Subcutaneous abdominal adipose tissue (tissue), 5 donors: ENCODE results near the gene HCN4.
A peak's percentile ranks its signal among the peaks of the same experiment; 100 is the strongest.
"Not testable (repeated sequence)": the region's sequence is repeated elsewhere in the genome, so short reads cannot be mapped to it uniquely, and the experiment has no call there.

Experiments
- H3K27ac ChIP-seq: one replicate; pipeline ENCODE4 v1.7.0; 2013; ENCODE audit warnings: low read depth, mild to moderate bottlenecking, inconsistent platforms, low read length, moderate library complexity
- H3K27me3 ChIP-seq, 5 donors: one replicate each; pipeline ENCODE4 v1.7.0; 2013; ENCODE audit warnings: low read length in 5 of 5, inconsistent platforms in 1 of 5; ENCODE audit not compliant: control insufficient read depth in 5 of 5, insufficient read depth in 4 of 5
- H3K36me3 ChIP-seq, 5 donors: one replicate each; pipeline ENCODE4 v1.7.0; 2013; ENCODE audit warnings: low read length in 5 of 5; ENCODE audit not compliant: control insufficient read depth in 5 of 5, insufficient read depth in 5 of 5
- H3K4me1 ChIP-seq, 5 donors: one replicate each; pipeline ENCODE4 v1.7.0; 2013; ENCODE audit warnings: low read length in 5 of 5, mild to moderate bottlenecking in 3 of 5, moderate library complexity in 1 of 5; ENCODE audit not compliant: control insufficient read depth in 5 of 5, insufficient read depth in 5 of 5
- H3K4me3 ChIP-seq, 5 donors: one replicate each; pipeline ENCODE4 v1.7.0; 2013; ENCODE audit warnings: low read length in 5 of 5, low read depth in 1 of 5
- H3K9ac ChIP-seq, 5 donors: one replicate each; pipeline ENCODE4 v1.7.0; 2013; ENCODE audit warnings: low read length in 5 of 5, mild to moderate bottlenecking in 4 of 5, moderate library complexity in 3 of 5
- H3K9me3 ChIP-seq, 5 donors: one replicate each; pipeline ENCODE4 v1.7.0; 2013; ENCODE audit warnings: low read length in 5 of 5; ENCODE audit not compliant: control insufficient read depth in 5 of 5
- donor health status: healthy.
- donor health status: healthy.
- donor health status: healthy.
- donor health status: healthy.
- donor health status: healthy.

Gene HCN4

DNA sequence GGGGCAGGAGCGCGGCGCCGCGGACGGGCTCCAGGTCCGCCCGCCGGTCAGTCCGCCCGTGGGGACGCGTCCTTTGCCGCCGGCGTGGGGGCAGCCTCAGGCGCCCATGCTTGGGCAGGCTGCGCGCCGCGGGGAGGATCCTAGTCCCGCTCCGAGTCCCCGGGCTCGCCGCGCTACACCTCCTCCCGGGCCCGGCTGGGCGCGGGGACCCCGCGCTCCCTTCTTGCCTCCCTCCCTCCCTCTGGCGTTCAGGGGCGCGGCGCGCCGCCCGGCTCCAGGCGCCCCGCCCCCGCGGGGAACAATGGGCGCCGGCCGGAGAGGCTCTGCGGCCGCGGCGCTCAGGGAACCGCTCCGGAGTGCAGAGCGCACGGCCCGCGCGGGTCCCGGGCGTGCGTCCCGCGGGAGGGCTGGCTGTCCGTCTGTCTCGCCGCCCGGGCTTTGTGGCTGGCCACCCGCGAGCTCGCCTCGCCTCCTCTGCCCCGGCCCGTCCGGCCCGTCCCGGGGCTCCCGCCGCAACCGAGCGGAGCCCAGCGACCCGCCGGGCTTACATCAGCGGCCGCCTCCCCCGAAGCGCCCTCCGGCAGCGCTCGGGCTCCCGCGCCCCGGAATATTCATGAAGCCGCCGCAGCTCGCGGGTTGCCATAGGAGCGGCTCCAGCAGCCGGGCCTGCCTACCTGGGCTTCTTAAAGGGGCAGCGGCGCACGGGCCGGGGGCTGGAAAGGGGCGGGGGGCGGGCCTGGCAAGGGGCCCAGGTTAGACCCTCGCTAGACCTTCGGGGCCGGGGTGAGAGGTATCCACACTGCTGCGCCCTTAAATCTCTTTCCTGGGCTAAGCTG is at the start of gene HCN4:
HCN4 (minus strand) TSS at position 658 of the 836 bp plus-strand sequence. CDS start 688 bp downstream, outside the sequence.
- no peak within 1 kb of the TSS for H3K27ac ChIP-seq

DNA sequence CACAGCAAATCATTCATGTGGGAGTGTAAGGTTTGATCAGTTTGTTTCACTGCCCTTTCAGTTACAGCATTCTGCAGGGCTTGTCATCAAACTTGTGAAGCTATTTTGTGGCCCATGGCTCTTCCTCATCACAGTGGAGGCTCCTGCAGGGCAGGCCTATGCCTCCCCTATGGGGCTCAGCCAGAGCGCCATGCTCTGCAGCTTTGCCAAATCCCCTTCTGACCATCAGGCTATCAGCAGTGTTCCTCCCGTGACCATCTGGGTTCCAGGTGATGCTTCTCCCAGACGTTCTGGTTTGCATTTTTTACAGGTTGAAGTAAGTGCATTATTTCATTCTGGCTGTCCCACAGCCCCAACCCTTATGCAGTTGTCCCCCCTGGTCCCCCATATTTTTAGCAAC is 46.1 kb upstream of the HCN4 start:
- no peak overlapping the region for H3K4me3 ChIP-seq
- no peaks in the 10 kb centered on the region for H3K4me1 ChIP-seq
- no peaks in the 10 kb centered on the region for H3K9me3 ChIP-seq
- peaks cover 0 to 6% (median 0%) of the 10 kb centered on the region in 5 donors for H3K27me3 ChIP-seq
- H3K9ac ChIP-seq = no peak overlapping the region
- H3K36me3 ChIP-seq = no peaks in the 10 kb centered on the region
- H3K27ac ChIP-seq = no peak overlapping the region

More for the DNA sequence above, at the start of gene HCN4:
- Histone ChIP-seq H3K9me3 (no peaks in the 10 kb centered on the region), H3K36me3 (no peaks in the 10 kb centered on the region), H3K4me1 (peaks cover 0 to 12% (median 3%) of the 10 kb centered on the region in 5 donors), H3K4me3 (peak within 1 kb of the TSS in 2 of 5 donors; percentile 19 to 34), H3K27me3 (peaks cover 33 to 69% (median 50%) of the 10 kb centered on the region in 5 donors), H3K9ac (no peak within 1 kb of the TSS)

GRCh38 chr15:73403171-73403570 is 34.4 kb upstream of the HCN4 start:
- Histone ChIP-seq H3K9ac (no peak overlapping the region), H3K27ac (no peak overlapping the region), H3K9me3 (no peaks in the 10 kb centered on the region), H3K4me3 (no peak overlapping the region), H3K4me1 (no peaks in the 10 kb centered on the region), H3K27me3 (peaks cover 0 to 1% (median 0%) of the 10 kb centered on the region in 5 donors), H3K36me3 (no peaks in the 10 kb centered on the region)

GRCh38 chr15:73400222-73400621 is 31.5 kb upstream of the HCN4 start:
- H3K9me3 ChIP-seq, H3K4me1 ChIP-seq, H3K27me3 ChIP-seq, H3K36me3 ChIP-seq, H3K27ac ChIP-seq, H3K9ac ChIP-seq, H3K4me3 ChIP-seq: not testable (repeated sequence)

DNA sequence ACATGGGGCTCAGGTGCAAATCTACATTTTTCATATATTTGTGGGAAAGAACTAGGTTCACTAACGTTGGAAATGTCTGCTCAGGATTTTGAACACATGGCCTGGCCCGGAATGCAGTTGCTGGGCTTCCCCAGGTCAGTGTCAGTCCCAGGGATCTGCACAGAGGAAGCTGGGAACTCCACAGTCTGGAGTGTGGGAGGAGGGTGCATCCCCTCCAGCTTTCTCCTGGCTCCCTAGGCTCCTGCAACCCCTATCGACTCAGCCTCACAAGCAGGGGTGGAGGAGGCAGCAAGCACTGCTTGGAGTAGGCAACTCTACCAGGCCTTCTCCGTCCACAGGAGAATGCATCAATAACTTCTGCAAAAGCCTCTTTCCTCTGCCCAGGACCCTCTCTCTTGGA is 30.1 kb upstream of the HCN4 start:
- no peaks in the 10 kb centered on the region for H3K9me3 ChIP-seq
- H3K4me3 ChIP-seq = no peak overlapping the region
- peaks cover 2 to 11% (median 9%) of the 10 kb centered on the region in 5 donors for H3K27me3 ChIP-seq
- H3K4me1 ChIP-seq = no peaks in the 10 kb centered on the region
- H3K36me3 ChIP-seq = no peaks in the 10 kb centered on the region
- H3K27ac ChIP-seq = no peak overlapping the region
- H3K9ac ChIP-seq = no peak overlapping the region

GRCh38 chr15:73397461-73397860 is 28.7 kb upstream of the HCN4 start:
- Histone ChIP-seq H3K27ac (no peak overlapping the region), H3K4me3 (no peak overlapping the region), H3K4me1 (no peaks in the 10 kb centered on the region), H3K9ac (no peak overlapping the region), H3K36me3 (no peaks in the 10 kb centered on the region), H3K27me3 (peaks cover 6 to 19% (median 16%) of the 10 kb centered on the region in 5 donors), H3K9me3 (no peaks in the 10 kb centered on the region)

DNA sequence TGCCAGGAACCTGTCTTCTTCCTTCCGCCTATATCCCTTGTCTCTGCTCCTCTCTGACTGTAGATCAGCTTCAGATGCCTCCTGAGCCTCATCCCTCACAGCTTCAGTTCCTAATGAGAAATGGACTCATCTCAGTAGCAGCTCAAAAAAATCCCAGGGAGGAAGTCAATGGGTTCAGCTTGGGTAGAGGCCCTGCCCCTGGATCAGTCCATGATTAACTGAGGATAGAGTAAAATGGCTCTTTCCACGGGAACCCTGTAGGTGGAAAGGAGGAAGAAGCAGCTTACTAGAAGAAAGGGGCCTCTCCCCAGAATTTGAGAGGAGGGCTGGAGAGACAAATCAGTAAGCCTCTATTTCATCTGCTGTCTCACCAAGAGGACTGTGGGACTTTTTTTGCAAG is 26.9 kb upstream of the HCN4 start:
- Histone ChIP-seq H3K9ac (no peak overlapping the region), H3K27me3 (peaks cover 6 to 19% (median 16%) of the 10 kb centered on the region in 5 donors), H3K4me3 (no peak overlapping the region), H3K27ac (no peak overlapping the region), H3K36me3 (no peaks in the 10 kb centered on the region), H3K4me1 (no peaks in the 10 kb centered on the region), H3K9me3 (no peaks in the 10 kb centered on the region)

GRCh38 chr15:73394782-73395181 is 26.0 kb upstream of the HCN4 start:
- H3K36me3 ChIP-seq = no peaks in the 10 kb centered on the region
- H3K27me3 ChIP-seq = peaks cover 6 to 19% (median 16%) of the 10 kb centered on the region in 5 donors
- H3K4me1 ChIP-seq = no peaks in the 10 kb centered on the region
- no peaks in the 10 kb centered on the region for H3K9me3 ChIP-seq
- no peak overlapping the region for H3K4me3 ChIP-seq
- no peak overlapping the region for H3K27ac ChIP-seq
- H3K9ac ChIP-seq = no peak overlapping the region

DNA sequence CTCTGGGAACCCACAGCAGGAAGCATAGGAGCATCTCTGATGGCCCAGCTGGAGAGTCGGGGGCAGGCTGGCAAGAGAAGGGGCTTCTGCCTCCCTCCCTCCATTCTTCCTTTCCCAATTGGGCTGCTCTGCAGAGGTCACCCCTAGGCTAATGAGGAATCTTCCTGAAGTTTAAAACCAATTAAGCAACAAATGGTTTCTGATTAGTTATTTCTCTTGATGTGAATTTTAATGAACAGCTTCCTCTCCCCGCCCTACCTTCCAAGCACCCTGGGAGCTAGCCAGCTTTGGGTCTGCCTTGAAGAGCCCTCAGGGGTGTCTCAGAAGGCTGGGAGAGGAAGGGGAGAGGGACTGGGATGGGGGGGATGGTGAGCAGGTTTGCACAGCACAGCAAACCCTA is 24.6 kb upstream of the HCN4 start:
- Histone ChIP-seq H3K4me1 (no peaks in the 10 kb centered on the region), H3K36me3 (no peaks in the 10 kb centered on the region), H3K27ac (no peak overlapping the region), H3K9me3 (no peaks in the 10 kb centered on the region), H3K27me3 (peaks cover 7 to 19% (median 16%) of the 10 kb centered on the region in 5 donors), H3K4me3 (no peak overlapping the region), H3K9ac (no peak overlapping the region)

DNA sequence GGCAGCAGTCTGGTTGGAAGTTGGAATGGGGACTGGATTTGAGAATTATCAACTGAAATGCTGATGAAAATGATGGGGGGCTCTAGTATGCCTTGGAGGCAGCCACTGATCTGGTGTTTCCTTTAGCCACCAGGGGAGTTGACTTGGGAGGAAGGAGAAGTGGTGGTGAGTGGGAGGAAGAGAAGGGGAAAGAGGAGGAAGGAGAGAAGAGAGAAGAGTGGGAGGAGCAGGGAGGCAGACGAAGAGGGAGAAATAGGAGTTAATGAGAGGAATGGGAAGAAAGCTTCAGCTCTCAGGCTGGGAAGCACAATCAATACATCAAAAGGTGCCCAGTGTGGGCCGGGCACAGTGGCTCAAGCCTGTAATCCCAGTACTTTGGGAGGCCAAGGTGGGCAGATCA is 23.3 kb upstream of the HCN4 start:
- Histone ChIP-seq H3K27ac (no peak overlapping the region), H3K9me3 (no peaks in the 10 kb centered on the region), H3K4me3 (no peak overlapping the region), H3K4me1 (no peaks in the 10 kb centered on the region), H3K36me3 (no peaks in the 10 kb centered on the region), H3K27me3 (peaks cover 11 to 22% (median 17%) of the 10 kb centered on the region in 5 donors), H3K9ac (no peak overlapping the region)
